Measurements from ENCODE around the gene ARL13B.
A peak's percentile ranks its signal among the peaks of the same experiment; 100 is the strongest.
"Not testable (repeated sequence)": the region's sequence is repeated elsewhere in the genome, so short reads cannot be mapped to it uniquely, and the experiment has no call there.

ARL13B gene

GRCh38 chr3:93979850-93980676 lies at the start of gene ARL13B:
Gene ARL13B (plus strand): TSS chr3:93980155. CDS start chr3:93980424, 269 bp downstream.
- peak within 1 kb of the TSS; percentile 82 for H3K4me3 ChIP-seq (ENCODE audit: low read depth, low read length)

- no peak overlapping the region for H3K4me3 ChIP-seq (ENCODE audit: low read depth, low read length)
Measured at GRCh38 chr3:93931597-93932229, 48.2 kb upstream of the ARL13B start.

GRCh38 chr3:93934366-93935046 lies 45.4 kb upstream of the ARL13B start:
- no peak overlapping the region for H3K4me3 ChIP-seq (ENCODE audit: low read depth, low read length)

GRCh38 chr3:93936549-93936948 lies 43.4 kb upstream of the ARL13B start:
- H3K4me3 ChIP-seq (ENCODE audit: low read depth, low read length): no peak overlapping the region

- H3K4me3 ChIP-seq (ENCODE audit: low read depth, low read length): not testable (repeated sequence)
Measured at GRCh38 chr3:93937485-93937884, 42.5 kb upstream of the ARL13B start.

GRCh38 chr3:93949958-93950357 lies 30.0 kb upstream of the ARL13B start:
- not testable (repeated sequence) for H3K4me3 ChIP-seq (ENCODE audit: low read depth, low read length)

- no peak overlapping the region for H3K4me3 ChIP-seq (ENCODE audit: low read depth, low read length)
Measured at GRCh38 chr3:93961026-93961425, 18.9 kb upstream of the ARL13B start.

GRCh38 chr3:93961489-93961888 lies 18.5 kb upstream of the ARL13B start:
- H3K4me3 ChIP-seq (ENCODE audit: low read depth, low read length): no peak overlapping the region

- H3K4me3 ChIP-seq (ENCODE audit: low read depth, low read length): no peak overlapping the region
Measured at GRCh38 chr3:93962798-93963197, 17.2 kb upstream of the ARL13B start.

- not testable (repeated sequence) for H3K4me3 ChIP-seq (ENCODE audit: low read depth, low read length)
Measured at GRCh38 chr3:93965106-93965505, 14.8 kb upstream of the ARL13B start.

GRCh38 chr3:93969443-93969842 lies 10.5 kb upstream of the ARL13B start:
- no peak overlapping the region for H3K4me3 ChIP-seq (ENCODE audit: low read depth, low read length)

- H3K4me3 ChIP-seq (ENCODE audit: low read depth, low read length): no peak overlapping the region
Measured at GRCh38 chr3:93969997-93970396, 10.0 kb upstream of the ARL13B start.

GRCh38 chr3:93973131-93974126 lies 6.5 kb upstream of the ARL13B start, which contains the start of gene PROS1:
Gene PROS1 (minus strand): TSS chr3:93973896. CDS start chr3:93973749, 147 bp downstream.
- peak within 1 kb of the TSS; percentile 55 for H3K4me3 ChIP-seq (ENCODE audit: low read depth, low read length)

- no peak overlapping the region for H3K4me3 ChIP-seq (ENCODE audit: low read depth, low read length)
Measured at GRCh38 chr3:93981649-93982048, 1.7 kb downstream of the ARL13B start.

GRCh38 chr3:93983408-93983807 lies 3.5 kb downstream of the ARL13B start:
- H3K4me3 ChIP-seq (ENCODE audit: low read depth, low read length): no peak overlapping the region

- no peak overlapping the region for H3K4me3 ChIP-seq (ENCODE audit: low read depth, low read length)
Measured at GRCh38 chr3:93984618-93985017, 4.7 kb downstream of the ARL13B start.

GRCh38 chr3:93988283-93988682 lies 8.3 kb downstream of the ARL13B start:
- H3K4me3 ChIP-seq (ENCODE audit: low read depth, low read length): no peak overlapping the region

- H3K4me3 ChIP-seq (ENCODE audit: low read depth, low read length): no peak overlapping the region
Measured at GRCh38 chr3:93988764-93989163, 8.8 kb downstream of the ARL13B start.

- no peak overlapping the region for H3K4me3 ChIP-seq (ENCODE audit: low read depth, low read length)
Measured at GRCh38 chr3:93989241-93989640, 9.3 kb downstream of the ARL13B start.

- no peak overlapping the region for H3K4me3 ChIP-seq (ENCODE audit: low read depth, low read length)
Measured at GRCh38 chr3:93991631-93992030, 11.7 kb downstream of the ARL13B start.

All from iPS-11a (cell line).